B cell (primary cell): ENCODE results near the gene HLA-DOB. TPM values are rescaled to one million over a fixed set of nuclear protein-coding genes. Genes with fewer than 3 reads are reported as not detected.

Experiments used
- ATAC-seq: fragments of 200-7000 bp; cut with Tn5 transposase; one replicate; pipeline ENCODE4 v1.10.0; 2021; ENCODE audit warnings: low read depth, mild to moderate bottlenecking, moderate number of reproducible peaks, moderate library complexity
- CTCF ChIA-PET: fragments of 350-600 bp; sonication (Branson Sonifier 250); formaldehyde crosslinking; loops from one replicate; lab custom pipeline; 2021; ENCODE audit warnings: antibody characterized with exemption, inconsistent platforms; lab: Charles Lee
- POLR2A ChIA-PET: fragments of 350-600 bp; sonication (Branson Sonifier 250); formaldehyde crosslinking; loops from one replicate; lab custom pipeline; 2021; ENCODE audit warnings: antibody characterized with exemption; lab: Charles Lee
- DNase-seq: peaks from one replicate; pipeline ENCODE4 v3.0.0; 2013
- H2AFZ ChIP-seq: 2 replicates; pipeline ENCODE4 v1.6.1; 2012; ENCODE audit warnings: mild to moderate bottlenecking, low read depth, low read length; ENCODE audit not compliant: insufficient read depth, poor library complexity, severe bottlenecking
- H3K27ac ChIP-seq, 2 donors: 1 replicate in 1 of 2; 2 replicates in 1 of 2; pipeline ENCODE4 v1.5.1; 2012 to 2013; ENCODE audit warnings: low read length in 2 of 2, mild to moderate bottlenecking in 2 of 2, moderate library complexity in 1 of 2
- H3K27me3 ChIP-seq, 4 experiments: fragments of 200-600 bp in 1 of 4; sonication (generic) in 1 of 4; replicated peaks in 1 of 4; 1 replicate in 2 of 4; 2 replicates in 2 of 4; pipeline versions ENCODE4 v1.6.1 to v1.7.0; 2013 to 2016; ENCODE audit warnings: low read length in 3 of 4, mild to moderate bottlenecking in 2 of 4, mixed read lengths in 1 of 4, moderate library complexity in 1 of 4; ENCODE audit not compliant: insufficient read depth in 4 of 4, control insufficient read depth in 3 of 4; ENCODE audit errors: control extremely low read depth in 1 of 4
- H3K36me3 ChIP-seq, 2 experiments: replicated peaks in 1 of 2; 1 replicate in 1 of 2; 2 replicates in 1 of 2; pipeline versions ENCODE4 v1.6.1 to v1.7.1; 2013; ENCODE audit warnings: low read length in 1 of 2; ENCODE audit not compliant: insufficient read depth in 2 of 2, control insufficient read depth in 1 of 2; ENCODE audit errors: control extremely low read depth in 1 of 2, extremely low read depth in 1 of 2
- H3K4me1 ChIP-seq, 2 donors: fragments of 200-600 bp in 1 of 2; sonication (generic) in 1 of 2; 1 replicate in 1 of 2; 2 replicates in 1 of 2; pipeline versions ENCODE4 v1.5.1 to v1.6.1; 2013 to 2017; ENCODE audit warnings: low read length in 2 of 2; ENCODE audit not compliant: control insufficient read depth in 2 of 2, insufficient read depth in 2 of 2
- H3K4me2 ChIP-seq: replicated peaks from 2 replicates; pipeline ENCODE3; 2012; ENCODE audit warnings: mild to moderate bottlenecking, low read depth, low read length; ENCODE audit not compliant: poor library complexity, severe bottlenecking
- H3K4me3 ChIP-seq, 5 experiments: fragments of 200-600 bp in 1 of 5; sonication (generic) in 1 of 5; 1 replicate in 3 of 5; 2 replicates in 2 of 5; pipeline versions ENCODE4 v1.5.1 to v1.7.0; 2011 to 2016; ENCODE audit warnings: low read length in 4 of 5, mild to moderate bottlenecking in 4 of 5, low read depth in 2 of 5, control low read depth in 1 of 5, moderate library complexity in 1 of 5; ENCODE audit not compliant: insufficient read depth in 1 of 5; ENCODE audit errors: control extremely low read depth in 1 of 5, extremely low read depth in 1 of 5
- H3K79me2 ChIP-seq: fragments of 200-600 bp; sonication (generic); one replicate; pipeline ENCODE4 v1.6.0; 2016; ENCODE audit warnings: low read length; ENCODE audit not compliant: control insufficient read depth, insufficient read depth
- H3K9ac ChIP-seq: fragments of 200-600 bp; sonication (generic); 2 replicates; pipeline ENCODE4 v1.6.1; 2017; ENCODE audit warnings: mild to moderate bottlenecking, low read length, moderate library complexity
- H3K9me3 ChIP-seq, 3 donors: one replicate each; pipeline versions ENCODE4 v1.6.1 to v1.7.1; 2013; ENCODE audit warnings: low read length in 2 of 3; ENCODE audit not compliant: control insufficient read depth in 2 of 3, insufficient read depth in 1 of 3; ENCODE audit errors: control extremely low read depth in 1 of 3
- H4K20me1 ChIP-seq: 2 replicates; pipeline ENCODE4 v1.6.0; 2012; ENCODE audit warnings: mild to moderate bottlenecking, low read length; ENCODE audit not compliant: insufficient read depth, control insufficient read depth, poor library complexity, severe bottlenecking
- H3K27ac Mint-ChIP-seq: one replicate; pipeline ENCODE4 v1.8.0; 2021; ENCODE audit warnings: mixed read lengths
- H3K27me3 Mint-ChIP-seq: one replicate; pipeline ENCODE4 v1.8.0; 2021; ENCODE audit warnings: mixed read lengths
- H3K4me1 Mint-ChIP-seq: one replicate; pipeline ENCODE4 v1.8.0; 2021; ENCODE audit warnings: mixed read lengths
- H3K4me3 Mint-ChIP-seq: one replicate; pipeline ENCODE4 v1.8.0; 2021; ENCODE audit warnings: mixed read lengths
- H3K9me3 Mint-ChIP-seq: one replicate; pipeline ENCODE4 v1.8.0; 2022; ENCODE audit warnings: mixed read lengths; ENCODE audit not compliant: insufficient read depth
- CTCF ChIP-seq: fragments of 200-600 bp; IDR thresholded peaks from one replicate; pipeline ENCODE4 v1.8.0; 2022; ENCODE audit warnings: antibody characterized with exemption, mild to moderate bottlenecking
- EZH2 ChIP-seq: IDR thresholded peaks from 2 replicates; pipeline ENCODE4 v1.6.1; 2012; ENCODE audit warnings: borderline replicate concordance, low read depth, mild to moderate bottlenecking, moderate library complexity, low read length; ENCODE audit not compliant: insufficient read depth, poor library complexity, severe bottlenecking
- WGBS: methylation state at CpG from one replicate; pipeline ENCODE4 v1.1.5; 2013; ENCODE audit warnings: missing lambda C conversion rate; ENCODE audit not compliant: insufficient coverage; 5-methylcytosine and 5-hydroxymethylcytosine counted together
- intact Hi-C: fragments of 100-400 bp; cut with micrococcal nuclease; formaldehyde crosslinking; loops from one replicate; pipeline ENCODE4 v1.10.0; 2022
- polyA plus RNA-seq: library from polyadenylated mRNA; depleted of rRNA; stranded (reverse); fragments of >200 nt; gene quantifications from 2 replicates; pipeline ENCODE4 v1.2.3, GENCODE V29; 2012
- total RNA-seq, 2 donors: library from RNA; stranded (reverse); fragments of 120-200 nt in 1 of 2; gene quantifications; 1 replicate in 1 of 2; 2 replicates in 1 of 2; pipeline versions ENCODE4 v1.2.3 to v1.2.4, GENCODE V29; 2013 to 2022

Gene HLA-DOB
- total and polyA plus RNA-seq, 2 donors (not counting 1 experiment from before 2014, with no cell fraction given): 109 to 231 TPM

DNA sequence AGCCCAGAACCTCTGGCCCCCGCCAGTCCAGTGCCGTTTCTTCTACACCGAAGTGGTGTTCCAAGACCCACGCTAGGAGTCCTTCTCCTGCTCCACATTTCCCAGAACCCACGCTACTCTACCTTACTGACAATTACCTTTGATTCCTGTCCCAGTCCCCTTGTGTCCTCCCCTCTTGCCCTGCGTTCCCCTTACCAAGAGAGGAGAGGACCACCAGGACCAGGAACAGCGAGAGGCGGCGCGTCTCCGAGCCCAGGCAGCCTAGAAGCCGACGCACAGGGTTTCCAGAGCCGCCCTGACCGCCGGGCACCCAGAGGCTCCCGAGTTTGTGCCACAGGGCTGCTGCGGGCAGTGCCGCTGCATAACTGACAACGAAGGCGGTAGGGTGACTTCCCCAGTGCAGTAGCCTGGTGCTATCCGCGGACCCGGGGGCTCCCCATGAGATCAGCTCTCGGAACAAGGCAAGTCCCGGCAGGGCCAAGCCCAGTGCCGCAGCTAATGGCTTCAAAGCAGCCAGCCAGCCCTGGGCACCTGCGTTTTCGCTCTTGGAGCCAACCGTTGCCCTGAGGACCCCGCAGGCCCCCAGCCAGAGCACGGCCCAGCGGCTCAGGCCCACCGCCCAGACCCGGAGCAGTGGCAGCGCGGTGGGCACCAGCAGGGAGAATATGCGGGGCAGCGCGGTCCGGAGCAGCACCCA lies 36.2 kb upstream of the HLA-DOB start:
- Histone ChIP-seq H2AFZ (peak overlapping the region; percentile 86), H3K27me3 (no peaks in the 10 kb centered on the region), H3K36me3 (peaks cover 19 to 63% of the 10 kb centered on the region in 2 experiments), H3K4me2 (peak overlapping the region; percentile 82), H3K9me3 (no peaks in the 10 kb centered on the region), H3K4me1 (peaks cover 60 to 63% of the 10 kb centered on the region in 2 donors), H3K9ac (peak overlapping the region; percentile 99), H3K4me3 (peak overlapping the region; percentile 91 to 98 (median 94)), H3K27ac (peak overlapping the region; percentile 98 to 99), H4K20me1 (peaks cover 16% of the 10 kb centered on the region), H3K79me2 (peaks cover 100% of the 10 kb centered on the region)
- ATAC-seq: peak; percentile 26
- TF ChIP-seq CTCF (no peak), EZH2 (no peak)
- intact Hi-C loops: loop anchor here (1.0 kb wide), 1 partner anchor 36 kb away; the partner anchor contains the start of gene HLA-DOB
- Mint-ChIP-seq H3K4me3 (peak overlapping the region; percentile 99), H3K9me3 (no peaks in the 10 kb centered on the region), H3K27ac (peak overlapping the region; percentile 100), H3K4me1 (peaks cover 77% of the 10 kb centered on the region), H3K27me3 (no peaks in the 10 kb centered on the region)
- under 1% methylated on average over 41 of the region's 41 CpGs for WGBS
- ChIA-PET CTCF (interaction anchor here (0.7 to 8.1 kb wide), 19 partner anchors 11 to 442 kb away, joined by 3 to 359 read pairs (median 6); partner anchors contain the start of genes HLA-DMA, HLA-DOB, HLA-DPA1 and PSMB8), POLR2A (interaction anchor here (0.6 to 6.4 kb wide), 15 partner anchors 11 to 537 kb away, joined by 3 to 282 read pairs (median 4); partner anchors contain the start of genes BRD2, HLA-DMA, PSMB8 and TAP2)
- peak; percentile 78 for DNase-seq
